Mucosa of gallbladder (tissue), 1 donor: ENCODE data around the gene NME7. TPM values are rescaled to one million over a fixed set of nuclear protein-coding genes. Genes with fewer than 3 reads are reported as not detected.

Experiments
- total RNA-seq: library from RNA; stranded (reverse); gene quantifications from one replicate; pipeline ENCODE4 v1.2.1, GENCODE V29; 2021
- donor health status: DM: no; HTN: no; CAD: no.

NME7 gene
- total RNA-seq, 1 donor from 2014 or later, result 18.0 TPM

Other genes with a start within 250 kb of the NME7 start
- 32.0 TPM for gene BLZF1, start 398 bp upstream of the NME7 start, total RNA-seq
- 5.6 TPM for gene CCDC181, start 59.7 kb upstream of the NME7 start, total RNA-seq
- 29.0 TPM for gene SLC19A2, start 118.1 kb upstream of the NME7 start, total RNA-seq
- gene F5, start 218.7 kb upstream of the NME7 start, total RNA-seq, result 154 TPM